GM21825 (cell line): ENCODE measurements around the gene TMEM131.

Source experiments
- ATAC-seq: cut with Tn5 transposase; IDR thresholded peaks from one replicate; pipeline ENCODE4 v1.9.1; 2021; ENCODE audit warnings: mild to moderate bottlenecking, moderate library complexity; ENCODE audit not compliant: unreplicated experiment

The TMEM131 gene

GRCh38 chr2:97731274-97732020 is 264.3 kb downstream of the TMEM131 start:
- ATAC-seq = no peak

- ATAC-seq = no peak
These were observed 265.5 kb downstream of the TMEM131 start for GRCh38 chr2:97730245-97730644.

DNA sequence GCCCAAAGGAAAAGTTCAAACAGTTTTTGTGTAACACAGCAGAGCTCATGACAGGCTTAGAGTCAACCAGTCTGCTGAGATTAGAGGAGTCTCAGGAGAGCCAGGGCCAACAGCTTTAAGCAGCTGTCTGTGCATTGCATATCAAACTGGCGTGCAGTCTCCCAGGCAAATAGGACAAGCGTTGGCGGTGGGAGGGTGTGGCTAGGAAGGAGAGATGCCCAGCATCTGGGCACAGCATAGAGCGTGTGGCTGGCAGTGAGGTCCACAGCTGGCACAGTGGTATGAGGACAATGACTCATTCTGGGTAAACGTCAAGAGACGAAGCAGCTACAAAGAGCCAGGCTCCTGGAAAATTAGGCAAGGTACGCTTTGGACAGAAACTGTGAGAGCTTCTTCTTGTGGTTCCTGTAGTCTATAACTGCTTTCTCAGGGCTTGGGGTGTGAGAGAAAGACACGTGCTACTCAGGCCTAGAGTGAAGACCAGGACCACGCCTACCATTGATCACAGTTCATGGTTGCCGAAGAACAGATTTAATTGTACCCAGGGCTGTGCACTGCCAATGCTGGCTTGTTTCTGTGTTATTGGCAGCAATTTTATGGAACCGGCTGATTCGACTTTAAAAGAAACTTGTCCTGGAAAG is 267.5 kb downstream of the TMEM131 start:
- no peak for ATAC-seq

- no peak for ATAC-seq
These were observed 268.5 kb downstream of the TMEM131 start for GRCh38 chr2:97727296-97727695.

DNA sequence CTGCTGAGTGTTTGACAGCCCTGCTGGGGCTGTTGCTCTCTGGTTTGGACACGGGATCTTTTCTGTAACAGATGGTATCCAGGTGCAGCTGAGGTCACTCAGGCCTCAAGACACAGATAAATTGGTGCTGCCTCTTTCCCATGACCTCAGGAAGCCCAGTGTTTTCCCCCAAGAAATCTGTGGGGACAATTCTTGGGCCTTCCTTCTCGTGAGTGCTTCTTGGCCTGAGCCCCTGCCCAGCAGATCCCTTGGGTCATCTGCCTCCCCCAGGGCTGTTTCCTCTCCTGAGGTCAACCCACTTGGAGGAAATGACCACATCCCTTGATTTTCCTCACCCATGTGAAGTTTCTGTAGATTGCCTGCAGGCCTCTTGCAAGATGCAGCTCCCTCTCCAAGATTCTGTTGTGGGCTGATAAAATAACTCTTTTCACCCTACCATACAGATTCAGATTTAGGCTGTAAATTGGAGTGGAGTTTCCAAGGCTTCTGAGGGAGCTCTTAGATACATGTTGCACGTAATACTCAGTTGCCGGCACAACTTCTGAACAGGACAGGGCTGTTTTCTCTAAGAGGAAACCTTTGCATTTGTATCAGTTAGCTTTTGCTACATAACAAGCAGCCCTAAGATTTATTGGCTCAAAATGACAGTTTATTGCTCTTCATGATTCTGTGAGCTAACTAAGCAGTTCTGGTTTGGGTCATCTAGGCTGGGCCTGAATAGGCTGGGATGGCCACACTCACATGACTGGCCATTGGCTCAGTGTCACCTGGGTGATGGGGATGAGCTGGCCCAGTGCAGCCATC is 269.3 kb downstream of the TMEM131 start:
- no peak for ATAC-seq

- ATAC-seq = no peak
These were observed 270.6 kb downstream of the TMEM131 start for GRCh38 chr2:97724946-97725688.

GRCh38 chr2:97724501-97724900 is 271.2 kb downstream of the TMEM131 start:
- ATAC-seq = no peak

GRCh38 chr2:97724073-97724410 is 271.7 kb downstream of the TMEM131 start:
- no peak for ATAC-seq

- no peak for ATAC-seq
These were observed 272.3 kb downstream of the TMEM131 start for GRCh38 chr2:97723156-97724072.

- no peak for ATAC-seq
These were observed 273.5 kb downstream of the TMEM131 start for GRCh38 chr2:97722227-97722626.

DNA sequence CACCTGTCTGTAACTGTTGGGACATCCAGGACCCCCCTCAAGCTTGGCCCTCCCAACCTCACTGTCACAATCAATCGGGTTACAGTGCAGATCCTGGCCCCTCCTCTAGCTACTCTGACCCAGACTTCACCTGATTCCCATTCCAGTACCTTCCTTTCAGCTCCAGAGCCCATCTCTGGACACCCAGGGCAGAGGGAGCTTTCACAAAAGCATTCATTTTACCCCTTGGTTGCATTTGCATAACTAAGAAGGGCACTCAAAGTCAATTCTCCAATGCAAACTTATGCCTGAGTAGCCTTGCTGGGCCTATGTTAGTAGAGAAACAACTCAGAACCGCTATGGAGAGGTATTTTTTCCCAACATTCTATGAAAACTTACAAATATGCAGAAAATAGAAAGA is 275.0 kb downstream of the TMEM131 start:
- ATAC-seq = no peak

DNA sequence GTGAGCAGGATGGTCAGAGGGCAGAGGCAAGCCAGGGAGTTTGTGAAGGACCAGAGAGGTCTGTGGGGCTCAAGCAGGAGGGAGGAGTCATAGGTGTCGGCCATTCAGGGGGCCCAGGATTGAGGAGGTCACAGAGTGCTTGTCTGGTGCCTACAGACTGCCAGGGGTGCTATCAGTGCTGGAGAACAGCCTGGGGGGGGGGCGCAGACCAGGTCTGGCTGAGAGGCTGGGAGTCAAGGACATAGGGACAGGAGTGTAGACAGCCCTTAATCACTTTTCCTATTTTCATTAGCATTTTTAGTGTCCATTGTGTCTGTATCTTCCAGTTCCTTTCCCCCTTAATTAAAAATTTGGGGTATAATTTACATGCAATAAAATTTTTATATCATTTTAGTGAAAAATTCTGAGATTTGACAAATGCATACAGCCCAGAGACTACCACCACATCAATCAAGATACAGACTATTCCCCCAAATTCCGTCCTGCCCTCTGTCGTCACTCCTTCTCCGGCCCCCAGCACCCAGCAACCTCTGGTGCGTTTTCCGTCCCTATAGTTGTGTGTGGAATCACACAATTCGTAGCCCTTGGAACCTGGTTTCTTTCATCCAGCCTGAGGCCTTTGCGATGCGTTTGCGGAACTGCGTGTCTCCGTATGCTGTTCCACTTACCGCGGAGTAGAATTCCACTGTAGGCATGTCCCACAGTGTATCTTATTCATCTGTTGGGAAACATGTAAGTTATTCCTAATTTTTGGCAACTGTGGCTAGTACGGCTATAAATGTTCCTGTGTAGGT is 276.2 kb downstream of the TMEM131 start:
- no peak for ATAC-seq

DNA sequence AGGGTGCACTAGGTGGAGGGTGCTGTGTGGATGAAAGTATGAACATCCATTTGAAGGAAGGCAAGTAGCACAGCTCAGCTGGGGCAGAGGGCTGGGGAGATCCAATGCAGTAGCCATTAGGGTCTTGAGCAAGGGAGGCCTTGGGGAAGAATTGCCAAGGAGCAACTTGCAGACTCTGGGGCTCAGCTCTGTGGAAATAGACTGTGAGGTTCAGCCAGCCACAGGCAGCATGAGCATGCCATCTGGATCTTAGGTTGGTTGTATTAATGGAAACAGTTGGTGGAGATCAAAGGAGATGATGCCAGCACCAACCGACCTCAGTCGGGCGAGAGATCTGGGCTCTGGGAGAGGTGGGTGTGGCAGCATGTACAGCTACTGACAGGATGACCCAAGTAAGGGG is 276.8 kb downstream of the TMEM131 start:
- ATAC-seq = no peak

GRCh38 chr2:97718051-97718882 is 277.5 kb downstream of the TMEM131 start:
- ATAC-seq = peak; percentile 69

- ATAC-seq = no peak
These were observed 278.1 kb downstream of the TMEM131 start for GRCh38 chr2:97717613-97717995.

DNA sequence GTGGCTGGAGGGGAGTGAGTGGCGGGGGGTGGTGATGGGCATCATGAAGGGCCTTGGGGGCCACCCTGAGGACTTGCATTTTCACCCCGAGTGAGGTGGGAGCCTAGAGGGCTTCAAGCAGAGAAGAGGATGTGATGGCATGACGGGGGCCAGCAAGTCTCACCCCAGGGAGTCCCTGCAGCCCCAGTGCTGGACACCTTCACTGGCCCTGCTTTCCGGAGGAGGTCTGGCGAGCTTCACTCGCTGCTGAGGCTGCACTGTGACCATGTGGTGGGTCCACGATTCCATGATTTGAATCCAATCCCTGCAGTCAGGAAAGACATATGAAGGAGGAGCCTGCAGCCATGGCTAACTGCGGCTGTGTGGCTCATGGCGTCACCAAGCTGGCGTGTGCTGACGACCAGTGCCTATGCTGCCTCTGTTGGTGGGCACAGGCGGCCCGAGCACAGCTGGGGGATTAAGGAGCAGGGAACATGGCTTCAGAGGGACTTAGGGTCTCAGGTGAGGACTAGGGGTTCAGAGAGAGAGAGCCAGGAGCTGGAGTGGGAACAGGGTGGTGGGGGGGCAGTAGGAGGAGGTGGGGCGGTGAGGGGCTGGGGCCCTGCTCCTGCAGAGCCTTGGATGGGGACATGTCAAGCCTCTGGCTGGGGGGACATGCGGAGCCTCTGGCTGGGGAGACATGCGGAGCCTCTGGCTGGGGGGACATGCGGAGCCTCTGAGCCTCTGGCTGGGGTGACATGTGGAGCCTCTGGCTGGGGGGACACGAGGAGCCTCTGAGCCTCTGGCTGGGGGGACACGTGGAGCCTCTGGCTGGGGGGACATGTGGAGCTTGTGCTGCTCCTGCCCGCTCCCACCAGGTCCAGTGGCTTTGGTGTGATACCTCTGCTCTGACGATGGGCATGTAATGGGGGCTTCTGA is 278.8 kb downstream of the TMEM131 start:
- ATAC-seq = no peak

- no peak for ATAC-seq
These were observed 279.6 kb downstream of the TMEM131 start for GRCh38 chr2:97715951-97716694.
